Stomach (tissue), 9 donors: Measurements from ENCODE around the gene PAX4. TPM values are rescaled to one million over a fixed set of nuclear protein-coding genes. Genes with fewer than 3 reads are reported as not detected.

Experiments used
- DNase-seq, 2 donors: peaks; one replicate each; pipeline versions ENCODE4 v3.0.0 to v3.0.0-alpha.2; 2013 to 2019
- H3K27ac ChIP-seq, 5 donors: fragments of 200-600 bp in 4 of 5; sonication (generic) in 4 of 5; one replicate each; pipeline ENCODE4 v1.5.1; 2013 to 2019; ENCODE audit warnings: mild to moderate bottlenecking in 1 of 5, moderate library complexity in 1 of 5
- H3K27me3 ChIP-seq, 3 donors: fragments of 200-600 bp; sonication (generic); one replicate each; pipeline ENCODE4 v1.5.1; 2017 to 2019; ENCODE audit warnings: mixed run types in 1 of 3
- H3K36me3 ChIP-seq, 4 donors: fragments of 200-600 bp; sonication (generic); 1 replicate in 3 of 4; 2 replicates in 1 of 4; pipeline ENCODE4 v1.5.1; 2016 to 2019
- H3K4me1 ChIP-seq, 4 donors: fragments of 200-600 bp; sonication (generic); one replicate each; pipeline ENCODE4 v1.5.1; 2016 to 2019
- H3K4me3 ChIP-seq, 4 donors: fragments of 200-600 bp; sonication (generic) in 3 of 4; one replicate each; pipeline ENCODE4 v1.5.1; 2016 to 2019; ENCODE audit warnings: mild to moderate bottlenecking in 1 of 4
- H3K9me3 ChIP-seq, 4 donors: fragments of 200-600 bp; sonication (generic); one replicate each; pipeline ENCODE4 v1.5.1; 2016 to 2019
- CTCF ChIP-seq, 7 experiments: fragments of 450-650 bp in 4 of 7; fragments of 200-600 bp in 3 of 7; sonication (generic) in 3 of 7; IDR thresholded peaks; one replicate each; pipeline ENCODE4 v1.5.1; 2016 to 2019; ENCODE audit warnings: antibody characterized with exemption in 7 of 7, control low read depth in 2 of 7, mild to moderate bottlenecking in 1 of 7
- EP300 ChIP-seq: sonication (generic); formaldehyde crosslinking; IDR thresholded peaks from one replicate; pipeline ENCODE4 v1.6.1; 2017; ENCODE audit warnings: antibody characterized with exemption
- POLR2A ChIP-seq, 4 donors: fragments of 450-650 bp; IDR thresholded peaks; one replicate each; pipeline ENCODE4 v1.6.1; 2016; ENCODE audit warnings: antibody characterized with exemption in 4 of 4, control low read depth in 2 of 4, mild to moderate bottlenecking in 1 of 4, moderate library complexity in 1 of 4
- POLR2AphosphoS5 ChIP-seq, 3 donors: sonication (generic); formaldehyde crosslinking; IDR thresholded peaks; one replicate each; pipeline ENCODE4 v1.6.1; 2016; ENCODE audit warnings: antibody characterized with exemption in 3 of 3
- WGBS, 5 donors: extraction: QIAGEN DNeasy Blood & Tissue Kit in 3 of 5; methylation state at CpG; one replicate each; pipeline versions ENCODE4 v1.1.5 to v1.1.7; 2013 to 2018; 5-methylcytosine and 5-hydroxymethylcytosine counted together
- intact Hi-C: fragments of 100-400 bp; cut with DNase I; formaldehyde crosslinking; loops from one replicate; pipeline ENCODE4 v1.15.1; 2023; ENCODE audit warnings: low total_unique reads
- polyA plus RNA-seq, 3 donors: library from polyadenylated mRNA; stranded (reverse); fragments of 200-250 nt; gene quantifications; one replicate each; pipeline ENCODE4 v1.2.3, GENCODE V29; 2013
- total RNA-seq, 5 donors: library from RNA; depleted of rRNA; stranded (reverse); fragments of >200 nt; gene quantifications; one replicate each; pipeline versions ENCODE4 v1.1.0 to v1.2.3, GENCODE V29; 2014 to 2016
- donor health status: healthy with polysubstance abuse.
- donor health status: Bipolar disorder and iron deficiency.
- donor health status: healthy.

PAX4 gene
- total and polyA plus RNA-seq, 8 donors: not detected

- Histone ChIP-seq H3K4me1 (no peaks in the 10 kb centered on the region), H3K27ac (no peak overlapping the region), H3K9me3 (no peaks in the 10 kb centered on the region), H3K4me3 (no peak overlapping the region), H3K36me3 (no peaks in the 10 kb centered on the region), H3K27me3 (no peaks in the 10 kb centered on the region)
- no peak for TF ChIP-seq EP300
- TF ChIP-seq CTCF (IDR thresholded peaks at IDR 0.05): no peak
- TF ChIP-seq POLR2A (IDR thresholded peaks at IDR 0.05): no peak
- no peak for TF ChIP-seq POLR2AphosphoS5 (IDR thresholded peaks at IDR 0.05)
- intact Hi-C loops: no loop called here
- no peak for DNase-seq
Measured at GRCh38 chr7:127638197-127638596, 20.3 kb upstream of the PAX4 start.

GRCh38 chr7:127635659-127636285 lies 17.8 kb upstream of the PAX4 start:
- DNase-seq: no peak
- no peaks in the 10 kb centered on the region for H3K4me1 ChIP-seq
- H3K27ac ChIP-seq: no peak overlapping the region
- no peaks in the 10 kb centered on the region for H3K9me3 ChIP-seq
- intact Hi-C loops: no loop called here
- 54 to 68% (median 59%) methylated on average over 3 of the region's 3 CpGs for WGBS, 5 donors
- H3K27me3 ChIP-seq: no peaks in the 10 kb centered on the region
- H3K4me3 ChIP-seq: no peak overlapping the region
- no peaks in the 10 kb centered on the region for H3K36me3 ChIP-seq
- TF ChIP-seq EP300 (no peak), POLR2A (IDR thresholded peaks at IDR 0.05) (no peak), POLR2AphosphoS5 (IDR thresholded peaks at IDR 0.05) (no peak), CTCF (IDR thresholded peaks at IDR 0.05) (no peak)

- Histone ChIP-seq H3K27me3 (no peaks in the 10 kb centered on the region), H3K9me3 (no peaks in the 10 kb centered on the region), H3K4me1 (no peaks in the 10 kb centered on the region), H3K4me3 (no peak overlapping the region), H3K27ac (no peak overlapping the region), H3K36me3 (no peaks in the 10 kb centered on the region)
- no peak for DNase-seq
- WGBS, 5 donors: 69 to 83% (median 81%) methylated on average over 7 of the region's 7 CpGs
- intact Hi-C loops: no loop called here
- no peak for TF ChIP-seq POLR2AphosphoS5 (IDR thresholded peaks at IDR 0.05)
- no peak for TF ChIP-seq POLR2A (IDR thresholded peaks at IDR 0.05)
- no peak for TF ChIP-seq CTCF (IDR thresholded peaks at IDR 0.05)
- TF ChIP-seq EP300: no peak
Measured at GRCh38 chr7:127632276-127632910, 14.5 kb upstream of the PAX4 start.

GRCh38 chr7:127629268-127629854 lies 11.4 kb upstream of the PAX4 start:
- no peaks in the 10 kb centered on the region for H3K9me3 ChIP-seq
- WGBS, 5 donors: 16 to 30% (median 21%) methylated on average over 5 of the region's 5 CpGs
- no peaks in the 10 kb centered on the region for H3K4me1 ChIP-seq
- no peaks in the 10 kb centered on the region for H3K36me3 ChIP-seq
- TF ChIP-seq CTCF (IDR thresholded peaks at IDR 0.05) (peak in 1 of 7 experiments; percentile 28), EP300 (no peak)
- intact Hi-C loops: no loop called here
- no peak overlapping the region for H3K4me3 ChIP-seq
- H3K27ac ChIP-seq: no peak overlapping the region
- no peaks in the 10 kb centered on the region for H3K27me3 ChIP-seq
- DNase-seq: peak; percentile 35 to 47
